ENCODE results near the gene VAMP1.

The VAMP1 gene

GRCh38 chr12:6444704-6445688, 25.5 kb downstream of the VAMP1 start, which contains the start of gene CD27:
Gene CD27 (plus strand): TSS chr12:6444955. CDS start chr12:6445096, 141 bp downstream.
- TF ChIP-seq CTCF (IDR thresholded peaks at IDR 0.05), result no peak

DNA sequence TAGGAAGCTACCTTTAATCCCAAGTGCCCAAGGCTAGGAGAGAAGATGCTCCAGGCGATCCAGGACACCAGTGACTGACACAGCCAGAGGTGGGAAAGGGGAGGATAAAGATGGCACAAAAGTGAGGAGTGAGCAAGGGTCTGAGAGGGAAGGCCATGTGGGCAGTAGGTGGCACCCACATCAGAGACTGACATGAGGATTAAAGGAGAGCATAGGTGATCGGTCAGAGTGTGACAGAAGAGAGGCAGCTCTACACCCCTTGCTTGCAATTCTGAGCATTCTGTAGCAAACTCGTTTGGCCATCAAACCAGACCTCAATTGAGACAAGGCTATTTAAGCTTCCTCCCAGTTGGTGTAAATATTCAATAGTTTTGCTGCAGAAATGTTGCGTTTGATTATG, 26.4 kb downstream of the VAMP1 start:
- no peak for TF ChIP-seq CTCF (IDR thresholded peaks at IDR 0.05)

DNA sequence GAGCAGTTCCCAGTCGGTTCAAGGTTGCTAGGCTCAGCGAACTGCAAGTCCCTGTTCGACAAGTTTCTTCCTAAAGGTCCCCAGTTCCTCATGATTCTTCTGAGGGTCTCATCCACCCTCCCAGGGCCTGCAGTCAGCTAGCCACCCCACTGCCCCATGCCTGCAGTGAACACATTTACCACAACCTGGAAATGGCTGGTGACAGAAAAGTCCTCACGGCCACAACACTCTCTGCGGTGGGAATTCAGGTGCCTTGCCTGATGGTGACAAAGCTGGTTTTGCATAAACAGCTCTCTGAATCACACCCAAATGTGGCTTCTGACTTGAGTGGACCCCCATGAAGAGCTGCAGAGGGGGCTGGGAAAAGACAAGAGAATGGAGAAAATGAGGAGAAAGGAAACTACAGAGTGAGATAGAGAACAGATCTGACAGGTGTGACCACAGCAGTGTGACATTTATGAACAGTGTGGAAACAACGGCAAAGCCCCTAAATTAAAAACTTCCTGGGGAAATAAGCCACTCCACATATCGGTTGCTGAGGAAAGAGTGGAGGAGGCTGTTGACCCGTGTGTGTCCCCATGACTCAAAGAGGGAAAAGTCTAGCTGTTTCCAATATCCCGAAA, 27.0 kb downstream of the VAMP1 start:
- TF ChIP-seq CTCF (IDR thresholded peaks at IDR 0.05), result no peak

DNA sequence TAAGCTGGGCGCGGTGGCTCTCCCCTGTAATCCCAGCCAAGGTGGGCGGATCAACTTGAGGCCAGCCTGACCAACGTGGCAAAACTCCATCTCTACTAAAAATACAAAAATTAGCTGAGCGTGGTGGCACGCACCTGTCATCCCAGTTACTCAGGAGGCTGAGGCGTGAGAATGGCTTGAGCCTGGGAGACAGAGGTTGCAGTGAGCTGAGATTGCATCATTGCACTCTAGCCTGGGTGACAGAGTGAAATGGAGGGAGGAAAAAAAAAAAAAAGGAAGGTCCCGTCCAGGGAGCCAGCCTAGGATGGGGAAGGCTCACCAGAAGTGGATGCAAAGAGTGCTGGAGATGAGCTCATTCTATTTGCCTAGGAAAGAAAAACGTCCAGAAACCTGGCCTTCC, 27.6 kb downstream of the VAMP1 start:
- no peak for TF ChIP-seq CTCF (IDR thresholded peaks at IDR 0.05)

GRCh38 chr12:6440391-6440790, 30.1 kb downstream of the VAMP1 start:
- no peak for TF ChIP-seq CTCF (IDR thresholded peaks at IDR 0.05)

DNA sequence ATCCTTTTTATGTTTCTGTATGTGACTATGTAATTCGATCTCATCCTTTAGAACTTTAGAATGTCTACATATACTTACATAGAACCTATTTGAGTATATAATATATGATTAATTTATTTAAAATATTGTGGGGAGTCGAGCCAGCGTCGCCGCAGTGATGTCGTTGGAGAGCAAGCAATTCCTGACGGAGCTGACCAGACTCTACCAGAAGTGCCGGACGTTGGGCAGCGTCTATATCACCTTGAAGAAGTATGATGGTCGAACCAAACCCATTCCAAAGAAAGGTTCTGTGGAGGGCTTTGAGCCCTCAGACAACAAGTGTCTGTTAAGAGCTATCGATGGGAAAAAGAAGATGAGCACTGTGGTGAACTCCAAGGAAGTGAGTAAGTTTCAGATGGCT, 32.1 kb downstream of the VAMP1 start:
- TF ChIP-seq CTCF (IDR thresholded peaks at IDR 0.05), result no peak

- no peak for TF ChIP-seq CTCF (IDR thresholded peaks at IDR 0.05)
Measured at GRCh38 chr12:6437586-6437985, 32.9 kb downstream of the VAMP1 start.

Measured in LNCAP (cell line).